ENCODE measurements around the gene BIRC7. TPM values are rescaled to one million over a fixed set of nuclear protein-coding genes. Genes with fewer than 3 reads are reported as not detected.
A peak's percentile ranks its signal among the peaks of the same experiment; 100 is the strongest.

The BIRC7 gene
- total RNA-seq, 1 donor: 0.09 TPM

DNA sequence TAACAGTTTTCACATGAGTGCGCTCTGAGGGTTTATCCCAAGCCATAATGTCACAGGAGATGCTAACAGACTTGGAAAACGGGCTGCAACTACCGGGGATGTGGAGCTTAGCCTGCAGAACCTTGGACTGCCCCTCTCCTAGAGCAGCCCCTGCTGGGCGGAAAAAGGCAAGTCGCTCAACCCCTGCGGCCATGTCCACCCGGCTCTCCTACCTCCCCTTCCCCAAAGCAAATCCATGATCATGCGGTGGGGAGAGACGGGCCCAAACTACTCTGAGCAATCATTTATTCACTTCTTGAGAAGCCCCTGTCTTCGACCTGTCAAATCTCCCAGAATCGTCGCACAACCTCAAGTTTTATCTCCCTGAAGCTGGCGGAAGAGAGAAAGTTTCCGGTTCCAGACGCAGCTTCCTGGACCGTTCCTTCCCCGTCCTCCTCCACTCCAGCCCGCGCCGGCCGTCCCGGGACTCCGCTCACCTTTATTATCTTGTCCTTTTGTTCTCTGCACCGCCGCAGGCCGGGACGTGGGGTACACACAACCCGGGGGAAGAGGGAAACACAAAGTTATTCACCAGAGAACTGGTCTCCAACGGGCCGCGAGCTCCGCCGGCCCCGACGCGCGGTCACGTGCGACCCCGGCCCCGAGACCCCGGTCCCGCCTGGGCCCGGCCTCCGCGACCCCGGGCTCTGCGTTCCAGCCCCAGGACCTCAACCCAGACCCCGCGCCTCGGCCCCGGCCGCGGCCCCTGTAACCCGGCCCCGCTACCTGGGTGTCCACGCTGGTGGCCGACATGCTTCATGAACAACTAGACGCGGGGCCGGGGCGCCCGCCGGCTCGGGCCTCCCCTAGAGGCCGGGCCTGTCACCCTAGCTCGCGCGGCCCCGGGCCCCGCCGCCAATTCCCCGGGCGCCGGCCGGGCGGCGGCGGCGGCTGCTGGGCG is 20.3 kb upstream of the BIRC7 start:
- H3K4me3 ChIP-seq (ENCODE audit: low read depth, low read length): peak overlapping the region; percentile 80
- DNase-seq (ENCODE audit: low read depth): peak; percentile 53
- peak; percentile 70 for TF ChIP-seq CTCF (IDR thresholded peaks at IDR 0.05; ENCODE audit: insufficient read depth, low read length)

- DNase-seq (ENCODE audit: low read depth): peak; percentile 89
- TF ChIP-seq CTCF (IDR thresholded peaks at IDR 0.05; ENCODE audit: insufficient read depth, low read length): no peak
- H3K4me3 ChIP-seq (ENCODE audit: low read depth, low read length): peak within 1 kb of the TSS; percentile 80
Observed at GRCh38 chr20:63216041-63216848, 19.5 kb upstream of the BIRC7 start, which contains the start of gene YTHDF1. Gene YTHDF1, minus strand, starts transcription at chr20:63216131. Its CDS starts 239 bp downstream, at chr20:63215892.

GRCh38 chr20:63216849-63217471 is 18.7 kb upstream of the BIRC7 start:
- DNase-seq (ENCODE audit: low read depth): no peak
- H3K4me3 ChIP-seq (ENCODE audit: low read depth, low read length): peak overlapping the region; percentile 80
- no peak for TF ChIP-seq CTCF (IDR thresholded peaks at IDR 0.05; ENCODE audit: insufficient read depth, low read length)

GRCh38 chr20:63217706-63218105 is 18.0 kb upstream of the BIRC7 start:
- no peak overlapping the region for H3K4me3 ChIP-seq (ENCODE audit: low read depth, low read length)
- no peak for TF ChIP-seq CTCF (IDR thresholded peaks at IDR 0.05; ENCODE audit: insufficient read depth, low read length)
- DNase-seq (ENCODE audit: low read depth): no peak

DNA sequence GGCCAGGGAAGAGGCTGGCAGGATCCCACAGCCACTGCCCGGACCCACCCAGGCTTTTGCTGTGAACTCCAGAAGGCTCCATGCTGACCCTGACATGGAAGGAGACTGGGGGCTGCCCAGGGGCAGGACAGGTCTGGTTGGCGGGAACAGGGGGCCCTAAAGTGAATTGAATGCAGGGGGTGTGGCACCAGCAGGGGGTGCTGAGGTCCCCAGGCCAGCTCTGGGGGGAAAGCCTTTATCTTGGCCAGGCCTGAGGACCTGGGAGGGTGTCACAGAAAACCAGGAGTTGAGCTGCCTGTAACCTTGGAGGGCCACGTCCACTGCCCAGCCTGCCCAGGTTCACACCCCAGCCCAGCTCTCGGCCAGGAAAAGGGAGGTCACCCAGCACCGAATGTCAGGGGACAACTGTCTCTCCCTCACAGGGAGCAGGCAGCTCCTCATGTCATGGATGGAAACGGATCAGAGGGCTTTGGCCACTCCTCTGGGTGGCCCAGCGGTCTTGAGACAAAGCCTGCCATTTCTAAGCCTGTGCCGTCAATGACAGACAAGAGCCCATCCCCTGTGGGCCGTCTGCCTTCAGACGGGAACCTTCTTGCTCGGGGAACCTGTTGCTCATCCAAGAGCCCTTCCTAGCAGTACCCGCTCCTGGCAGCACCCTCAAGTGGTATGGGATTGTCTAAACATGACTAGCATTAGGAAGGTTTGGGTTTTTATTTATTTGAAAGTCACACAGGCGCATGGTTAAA is 16.8 kb upstream of the BIRC7 start:
- TF ChIP-seq CTCF (IDR thresholded peaks at IDR 0.05; ENCODE audit: insufficient read depth, low read length): no peak
- no peak for DNase-seq (ENCODE audit: low read depth)

DNA sequence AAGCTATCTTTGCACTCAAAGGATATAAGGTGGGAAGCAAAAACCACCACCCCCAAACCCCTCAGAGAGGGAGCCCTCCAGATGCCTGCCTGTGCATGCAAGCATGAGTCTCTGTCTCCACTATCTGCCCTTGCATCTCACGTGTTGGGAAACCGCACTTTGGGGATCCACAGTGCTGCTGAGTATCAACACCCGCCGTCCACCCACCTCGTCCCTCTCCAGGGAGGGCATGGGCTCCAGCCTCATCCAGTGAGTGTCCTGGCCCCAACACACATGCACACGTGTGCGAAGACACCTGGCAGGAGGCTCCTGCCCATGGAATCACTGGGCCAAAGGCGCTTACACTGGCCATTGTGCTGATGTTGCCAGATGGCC is 16.3 kb upstream of the BIRC7 start:
- TF ChIP-seq CTCF (IDR thresholded peaks at IDR 0.05; ENCODE audit: insufficient read depth, low read length): no peak
- no peak overlapping the region for H3K4me3 ChIP-seq (ENCODE audit: low read depth, low read length)
- DNase-seq (ENCODE audit: low read depth): no peak

More for the DNA sequence above, 16.8 kb upstream of the BIRC7 start:
- no peak overlapping the region for H3K4me3 ChIP-seq (ENCODE audit: low read depth, low read length)

Measured in fibroblast of the aortic adventitia (primary cell).